Sigmoid colon (tissue), 4 donors: ENCODE data around the gene MOB3B.

Source experiments
- CTCF ChIP-seq, 4 experiments: fragments of 450-650 bp in 3 of 4; fragments of 200-600 bp in 1 of 4; IDR thresholded peaks; one replicate each; pipeline ENCODE4 v1.5.1; 2016 to 2019; ENCODE audit warnings: antibody characterized with exemption in 4 of 4, mild to moderate bottlenecking in 3 of 4, moderate library complexity in 2 of 4
- EP300 ChIP-seq, 4 donors: sonication (generic); formaldehyde crosslinking; IDR thresholded peaks; one replicate each; pipeline ENCODE4 v1.6.1; 2017; ENCODE audit warnings: antibody characterized with exemption in 4 of 4
- POLR2A ChIP-seq, 2 donors: fragments of 450-650 bp; IDR thresholded peaks; one replicate each; pipeline ENCODE4 v1.6.1; 2016; ENCODE audit warnings: antibody characterized with exemption in 2 of 2, mild to moderate bottlenecking in 2 of 2, moderate library complexity in 2 of 2

GRCh38 chr9:27483576-27483975 lies 46.0 kb downstream of the MOB3B start:
- no peak for TF ChIP-seq CTCF (IDR thresholded peaks at IDR 0.05)
- no peak for TF ChIP-seq EP300 (IDR thresholded peaks at IDR 0.05)
- no peak for TF ChIP-seq POLR2A (IDR thresholded peaks at IDR 0.05)
